ENCODE results near the gene NUP43. TPM values are rescaled to one million over a fixed set of nuclear protein-coding genes. Genes with fewer than 3 reads are reported as not detected.
A peak's percentile ranks its signal among the peaks of the same experiment; 100 is the strongest.

Gene NUP43
- total and polyA plus RNA-seq, 2 of the 13 experiments (the other 11 are each of a cell fraction or from before 2014, with no cell fraction given): 38.9 to 85.1 TPM

- no peak for TF ChIP-seq STAT6 (CRISPR knock-in tag; IDR thresholded peaks at IDR 0.05; ENCODE audit: borderline replicate concordance)
- TF ChIP-seq RELA (CRISPR knock-in tag; IDR thresholded peaks at IDR 0.05): 0 out of 2 replicates have a peak, but pooled peaks have one; percentile 25
- no peak for TF ChIP-seq PAF1 (CRISPR knock-in tag; IDR thresholded peaks at IDR 0.05)
- TF ChIP-seq MTA3 (CRISPR knock-in tag; IDR thresholded peaks at IDR 0.05): no peak
- TF ChIP-seq ZNF619 (CRISPR knock-in tag; IDR thresholded peaks at IDR 0.05): peak; percentile 44; the same call in 1 of the 2 replicates
- TF ChIP-seq CBX5 (CRISPR knock-in tag; IDR thresholded peaks at IDR 0.05; ENCODE audit: borderline replicate concordance): peak; percentile 92; the same call in 1 of the 2 replicates
- TF ChIP-seq ZNF747 (CRISPR knock-in tag; IDR thresholded peaks at IDR 0.05; ENCODE audit: borderline replicate concordance): 0 out of 2 replicates have a peak, but pooled peaks have one; percentile 73
- no peak for TF ChIP-seq PBX2 (CRISPR knock-in tag; IDR thresholded peaks at IDR 0.05)
- no peak for TF ChIP-seq ZNF850 (CRISPR knock-in tag; conservative IDR thresholded peaks at IDR 0.05)
- TF ChIP-seq ATRX (CRISPR knock-in tag; IDR thresholded peaks at IDR 0.05; ENCODE audit: borderline replicate concordance): no peak
- peak; percentile 78; the same call in 1 of the 2 replicates for TF ChIP-seq NR0B2 (CRISPR knock-in tag; IDR thresholded peaks at IDR 0.05)
- no peak for TF ChIP-seq ZBTB40 (IDR thresholded peaks at IDR 0.05)
- TF ChIP-seq ZBTB40 (CRISPR knock-in tag; IDR thresholded peaks at IDR 0.05): peak; percentile 86
- peak; percentile 49; the same call in 1 of the 2 replicates for TF ChIP-seq ZNF839 (CRISPR knock-in tag; IDR thresholded peaks at IDR 0.05; ENCODE audit: borderline replicate concordance)
- peak; percentile 87 for TF ChIP-seq POLR2AphosphoS5 (IDR thresholded peaks at IDR 0.05; ENCODE audit: low read depth, low read length)
- no peak for TF ChIP-seq ZNF672 (CRISPR knock-in tag; IDR thresholded peaks at IDR 0.05)
Observed at GRCh38 chr6:149746147-149746946, at the start of gene NUP43 (continued).

Data from HepG2 (cell line).